Stimulated activated CD4-positive, alpha-beta T cell treated with anti-CD3 and anti-CD28 coated beads, TNF-alpha, amount 100 ng/mL, for 48 hours (primary cell): Measurements from ENCODE around the gene DOCK2.
"Not testable (repeated sequence)": the region's sequence is repeated elsewhere in the genome, so short reads cannot be mapped to it uniquely, and the experiment has no call there.

Source experiments
- DNase-seq, 3 donors: peaks; one replicate each; pipeline ENCODE4 v3.0.0-alpha.2; 2020; ENCODE audit warnings: low read depth in 3 of 3

Gene DOCK2

GRCh38 chr5:169817031-169817430, 180.0 kb downstream of the DOCK2 start:
- DNase-seq: no peak

- no peak for DNase-seq
Measured at GRCh38 chr5:169826618-169827017, 189.5 kb downstream of the DOCK2 start.

- DNase-seq: no peak
Measured at GRCh38 chr5:169827769-169828168, 190.7 kb downstream of the DOCK2 start.

- DNase-seq: no peak
Measured at GRCh38 chr5:169828385-169828784, 191.3 kb downstream of the DOCK2 start.

GRCh38 chr5:169831331-169831730, 194.3 kb downstream of the DOCK2 start:
- DNase-seq: no peak

GRCh38 chr5:169832304-169832703, 195.2 kb downstream of the DOCK2 start:
- DNase-seq: no peak

- no peak for DNase-seq
Measured at GRCh38 chr5:169832845-169833244, 195.8 kb downstream of the DOCK2 start.

GRCh38 chr5:169833681-169834292, 196.7 kb downstream of the DOCK2 start:
- DNase-seq: not testable (repeated sequence)

- not testable (repeated sequence) for DNase-seq
Measured at GRCh38 chr5:169834540-169834939, 197.5 kb downstream of the DOCK2 start.

GRCh38 chr5:169836835-169837536, 199.9 kb downstream of the DOCK2 start:
- DNase-seq: no peak

- DNase-seq: no peak
Measured at GRCh38 chr5:169837686-169838085, 200.6 kb downstream of the DOCK2 start.

- DNase-seq: no peak
Measured at GRCh38 chr5:169838688-169839087, 201.6 kb downstream of the DOCK2 start.

- no peak for DNase-seq
Measured at GRCh38 chr5:169840405-169840804, 203.3 kb downstream of the DOCK2 start.

GRCh38 chr5:169842699-169843098, 205.6 kb downstream of the DOCK2 start:
- DNase-seq: no peak

- DNase-seq: no peak
Measured at GRCh38 chr5:169847519-169847918, 210.4 kb downstream of the DOCK2 start.

- DNase-seq: no peak
Measured at GRCh38 chr5:169848271-169848670, 211.2 kb downstream of the DOCK2 start.

- DNase-seq: no peak
Measured at GRCh38 chr5:169848792-169849191, 211.7 kb downstream of the DOCK2 start.

GRCh38 chr5:169850409-169850808, 213.3 kb downstream of the DOCK2 start:
- DNase-seq: no peak

GRCh38 chr5:169851321-169851850, 214.3 kb downstream of the DOCK2 start:
- no peak for DNase-seq

- no peak for DNase-seq
Measured at GRCh38 chr5:169856571-169856970, 219.5 kb downstream of the DOCK2 start.

- no peak for DNase-seq
Measured at GRCh38 chr5:169860585-169860984, 223.5 kb downstream of the DOCK2 start.

GRCh38 chr5:169861433-169861832, 224.4 kb downstream of the DOCK2 start:
- DNase-seq: no peak

GRCh38 chr5:169861934-169862333, 224.9 kb downstream of the DOCK2 start:
- DNase-seq: no peak
